ENCODE data around the gene CAPN7. TPM values are rescaled to one million over a fixed set of nuclear protein-coding genes. Genes with fewer than 3 reads are reported as not detected.

CAPN7 gene
- polyA plus RNA-seq, 3 donors, result 11.7 to 20.8 (median 14.7) TPM

GRCh38 chr3:15288331-15289035 is 82.4 kb downstream of the CAPN7 start:
- H3K36me3 Mint-ChIP-seq, result peaks cover 61 to 64% of the 10 kb centered on the region in 2 donors
- peaks cover 67% of the 10 kb centered on the region for H3K79me2 ChIP-seq (ENCODE audit: insufficient read depth, low read length)
- peak overlapping the region; percentile 56 for H3K9ac ChIP-seq (ENCODE audit: insufficient read depth, low read length, poor library complexity, severe bottlenecking)
- peaks cover 75% of the 10 kb centered on the region for H3K4me1 Mint-ChIP-seq
- intact Hi-C loops (cut with micrococcal nuclease), result loop anchor here (2.0 to 5.0 kb wide), 2 partner anchors 16 to 341 kb away; partner anchors contain the start of gene NR2C2 (in 1 of the 2)
- peak overlapping the region in 1 of 2 donors; percentile 7 for H3K4me3 Mint-ChIP-seq
- H3K27ac ChIP-seq (ENCODE audit: low read depth in 1 of 2, low read length in 2 of 2), result peak overlapping the region; percentile 77 to 95
- peak; percentile 25 to 67 (median 66) for DNase-seq
- TF ChIP-seq, protein P1, sequence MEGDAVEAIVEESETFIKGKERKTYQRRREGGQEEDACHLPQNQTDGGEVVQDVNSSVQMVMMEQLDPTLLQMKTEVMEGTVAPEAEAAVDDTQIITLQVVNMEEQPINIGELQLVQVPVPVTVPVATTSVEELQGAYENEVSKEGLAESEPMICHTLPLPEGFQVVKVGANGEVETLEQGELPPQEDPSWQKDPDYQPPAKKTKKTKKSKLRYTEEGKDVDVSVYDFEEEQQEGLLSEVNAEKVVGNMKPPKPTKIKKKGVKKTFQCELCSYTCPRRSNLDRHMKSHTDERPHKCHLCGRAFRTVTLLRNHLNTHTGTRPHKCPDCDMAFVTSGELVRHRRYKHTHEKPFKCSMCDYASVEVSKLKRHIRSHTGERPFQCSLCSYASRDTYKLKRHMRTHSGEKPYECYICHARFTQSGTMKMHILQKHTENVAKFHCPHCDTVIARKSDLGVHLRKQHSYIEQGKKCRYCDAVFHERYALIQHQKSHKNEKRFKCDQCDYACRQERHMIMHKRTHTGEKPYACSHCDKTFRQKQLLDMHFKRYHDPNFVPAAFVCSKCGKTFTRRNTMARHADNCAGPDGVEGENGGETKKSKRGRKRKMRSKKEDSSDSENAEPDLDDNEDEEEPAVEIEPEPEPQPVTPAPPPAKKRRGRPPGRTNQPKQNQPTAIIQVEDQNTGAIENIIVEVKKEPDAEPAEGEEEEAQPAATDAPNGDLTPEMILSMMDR (IDR thresholded peaks at IDR 0.05), result no peak
- peaks cover 70 to 71% of the 10 kb centered on the region in 2 donors for H3K4me1 ChIP-seq (ENCODE audit: control insufficient read depth in 1 of 2, insufficient read depth in 2 of 2, low read length in 2 of 2)
- H3K4me2 ChIP-seq (replicated peaks; ENCODE audit: extremely low read depth, low read length, poor library complexity, severe bottlenecking), result peak overlapping the region; percentile 40
- H4K20me1 ChIP-seq (ENCODE audit: insufficient read depth, low read length), result no peaks in the 10 kb centered on the region
- no peaks in the 10 kb centered on the region for H3K9me3 ChIP-seq (replicated peaks in 1 of 2; ENCODE audit: control insufficient read depth in 1 of 2, insufficient read depth in 1 of 2, low read length in 2 of 2)
- peaks cover 5 to 11% of the 10 kb centered on the region in 2 donors for H3K36me3 ChIP-seq (replicated peaks in 1 of 2; ENCODE audit: control insufficient read depth in 1 of 2, insufficient read depth in 2 of 2, low read length in 2 of 2)
- peak overlapping the region in 1 of 3 experiments; percentile 21 for H3K4me3 ChIP-seq (replicated peaks in 1 of 3; ENCODE audit: low read depth in 2 of 3, low read length in 3 of 3)
- H3K9me3 Mint-ChIP-seq, result peaks cover 0 to 2% (median 0%) of the 10 kb centered on the region in 7 donors
- no peak overlapping the region for H2AFZ ChIP-seq (ENCODE audit: insufficient read depth, low read depth, low read length, poor library complexity, severe bottlenecking)
- peak overlapping the region; percentile 96 to 100 (median 98) for H3K27ac Mint-ChIP-seq
- peaks cover 0 to 3% (median 0%) of the 10 kb centered on the region in 3 donors for H3K27me3 Mint-ChIP-seq (ENCODE audit: low read depth in 3 of 3)
- WGBS (ENCODE audit: insufficient coverage), result 100% methylated on average over 4 of the region's 10 CpGs
- H3K27me3 ChIP-seq (ENCODE audit: control insufficient read depth in 2 of 2, insufficient read depth in 2 of 2, low read length in 2 of 2), result no peaks in the 10 kb centered on the region

GRCh38 chr3:15289661-15290060 is 83.6 kb downstream of the CAPN7 start:
- H3K27me3 Mint-ChIP-seq (ENCODE audit: low read depth in 3 of 3), result peaks cover 0 to 6% (median 0%) of the 10 kb centered on the region in 3 donors
- no CpG with 5 or more reads among the region's 1 CpG for WGBS (ENCODE audit: insufficient coverage)
- Histone ChIP-seq H3K36me3 (replicated peaks in 1 of 2; ENCODE audit: control insufficient read depth in 1 of 2, insufficient read depth in 2 of 2, low read length in 2 of 2) (peaks cover 5 to 11% of the 10 kb centered on the region in 2 donors), H3K9me3 (replicated peaks in 1 of 2; ENCODE audit: control insufficient read depth in 1 of 2, insufficient read depth in 1 of 2, low read length in 2 of 2) (no peaks in the 10 kb centered on the region), H3K27me3 (ENCODE audit: control insufficient read depth in 2 of 2, insufficient read depth in 2 of 2, low read length in 2 of 2) (no peaks in the 10 kb centered on the region), H3K9ac (ENCODE audit: insufficient read depth, low read length, poor library complexity, severe bottlenecking) (no peak overlapping the region), H3K4me2 (replicated peaks; ENCODE audit: extremely low read depth, low read length, poor library complexity, severe bottlenecking) (no peak overlapping the region), H3K4me3 (replicated peaks in 1 of 3; ENCODE audit: low read depth in 2 of 3, low read length in 3 of 3) (no peak overlapping the region), H3K79me2 (ENCODE audit: insufficient read depth, low read length) (peaks cover 58% of the 10 kb centered on the region), H2AFZ (ENCODE audit: insufficient read depth, low read depth, low read length, poor library complexity, severe bottlenecking) (no peak overlapping the region), H3K27ac (ENCODE audit: low read depth in 1 of 2, low read length in 2 of 2) (peak overlapping the region; percentile 25 to 95), H3K4me1 (ENCODE audit: control insufficient read depth in 1 of 2, insufficient read depth in 2 of 2, low read length in 2 of 2) (peaks cover 82 to 83% of the 10 kb centered on the region in 2 donors), H4K20me1 (ENCODE audit: insufficient read depth, low read length) (no peaks in the 10 kb centered on the region)
- H3K27ac Mint-ChIP-seq, result peak overlapping the region; percentile 70 to 100 (median 99)
- no peak overlapping the region for H3K4me3 Mint-ChIP-seq
- no peak for DNase-seq
- TF ChIP-seq, protein P1 (IDR thresholded peaks at IDR 0.05), result no peak
- peaks cover 0 to 2% (median 0%) of the 10 kb centered on the region in 7 donors for H3K9me3 Mint-ChIP-seq
- peaks cover 55 to 58% of the 10 kb centered on the region in 2 donors for H3K36me3 Mint-ChIP-seq
- intact Hi-C loops (cut with micrococcal nuclease), result loop anchor here (2.0 to 5.0 kb wide), 2 partner anchors 17 to 342 kb away; partner anchors contain the start of gene NR2C2 (in 1 of the 2)
- H3K4me1 Mint-ChIP-seq, result peaks cover 80% of the 10 kb centered on the region
